ENCODE measurements around the gene PIAS3.
"Not testable (repeated sequence)": the region's sequence is repeated elsewhere in the genome, so short reads cannot be mapped to it uniquely, and the experiment has no call there.

The PIAS3 gene

DNA sequence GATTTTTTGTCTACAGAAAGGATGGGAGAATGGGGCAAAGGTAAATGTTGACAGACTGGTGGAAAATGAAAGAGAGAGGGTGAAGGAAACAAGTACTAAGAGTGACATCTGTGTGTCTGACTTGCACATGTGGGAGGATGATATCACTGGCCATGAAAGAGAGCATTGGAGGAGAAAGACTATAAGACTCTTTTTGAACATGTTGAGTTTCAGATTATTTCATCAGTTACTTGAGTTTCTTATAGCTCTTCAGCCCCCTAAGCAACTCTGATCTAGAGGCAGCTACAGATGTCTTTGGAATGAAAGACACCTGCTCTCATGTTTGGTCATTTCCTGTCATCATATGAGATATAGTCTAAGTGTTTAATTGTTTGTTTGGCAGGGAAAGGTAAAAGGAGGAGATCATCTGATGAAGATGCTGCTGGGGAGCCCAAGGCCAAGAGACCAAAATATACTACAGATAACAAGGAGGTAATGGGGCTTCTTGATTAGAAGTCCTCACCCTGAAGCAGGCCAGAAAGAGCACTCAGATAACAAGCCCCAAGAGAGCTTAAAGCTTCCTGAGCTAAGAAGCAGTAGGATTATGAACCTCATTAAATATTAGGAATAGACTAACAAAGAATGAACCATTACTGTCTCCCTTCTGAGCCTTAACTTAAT lies 30.4 kb downstream of the PIAS3 start:
- DNase-seq: no peak
- no peak overlapping the region for H3K4me3 ChIP-seq
- TF ChIP-seq, protein P1, sequence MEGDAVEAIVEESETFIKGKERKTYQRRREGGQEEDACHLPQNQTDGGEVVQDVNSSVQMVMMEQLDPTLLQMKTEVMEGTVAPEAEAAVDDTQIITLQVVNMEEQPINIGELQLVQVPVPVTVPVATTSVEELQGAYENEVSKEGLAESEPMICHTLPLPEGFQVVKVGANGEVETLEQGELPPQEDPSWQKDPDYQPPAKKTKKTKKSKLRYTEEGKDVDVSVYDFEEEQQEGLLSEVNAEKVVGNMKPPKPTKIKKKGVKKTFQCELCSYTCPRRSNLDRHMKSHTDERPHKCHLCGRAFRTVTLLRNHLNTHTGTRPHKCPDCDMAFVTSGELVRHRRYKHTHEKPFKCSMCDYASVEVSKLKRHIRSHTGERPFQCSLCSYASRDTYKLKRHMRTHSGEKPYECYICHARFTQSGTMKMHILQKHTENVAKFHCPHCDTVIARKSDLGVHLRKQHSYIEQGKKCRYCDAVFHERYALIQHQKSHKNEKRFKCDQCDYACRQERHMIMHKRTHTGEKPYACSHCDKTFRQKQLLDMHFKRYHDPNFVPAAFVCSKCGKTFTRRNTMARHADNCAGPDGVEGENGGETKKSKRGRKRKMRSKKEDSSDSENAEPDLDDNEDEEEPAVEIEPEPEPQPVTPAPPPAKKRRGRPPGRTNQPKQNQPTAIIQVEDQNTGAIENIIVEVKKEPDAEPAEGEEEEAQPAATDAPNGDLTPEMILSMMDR (IDR thresholded peaks at IDR 0.05): no peak
- intact Hi-C loops (cut with DNase I; ENCODE audit: low total_unique reads): no loop called here
- no peaks in the 10 kb centered on the region for H3K27me3 ChIP-seq
- peaks cover 0 to 14% (median 11%) of the 10 kb centered on the region in 4 donors for H3K4me1 ChIP-seq
- H3K9me3 ChIP-seq: no peaks in the 10 kb centered on the region
- H3K27ac ChIP-seq: no peak overlapping the region
- H3K36me3 ChIP-seq: peaks cover 60 to 80% (median 72%) of the 10 kb centered on the region in 3 donors

DNA sequence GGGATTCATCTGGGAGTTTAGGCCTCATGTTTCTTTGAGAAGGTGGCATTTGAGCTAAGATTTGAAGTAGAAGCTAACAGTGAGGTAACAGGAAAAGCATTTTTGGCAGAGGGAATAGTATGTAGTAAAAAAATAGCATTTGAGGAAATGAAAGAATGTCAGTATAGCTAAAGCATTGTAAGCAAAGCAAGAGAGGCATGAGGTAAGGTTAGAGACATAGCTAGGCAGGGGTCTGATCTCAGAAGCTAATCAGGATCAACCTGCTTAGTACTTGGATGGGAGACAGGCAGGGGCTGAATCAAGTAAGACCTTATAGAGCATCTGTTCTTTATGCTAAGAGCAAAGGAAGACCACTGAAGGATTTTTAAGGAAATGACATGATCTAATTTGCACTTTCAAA lies 30.9 kb downstream of the PIAS3 start:
- Histone ChIP-seq H3K27ac (no peak overlapping the region), H3K4me3 (no peak overlapping the region), H3K9me3 (no peaks in the 10 kb centered on the region), H3K4me1 (peaks cover 0 to 14% (median 11%) of the 10 kb centered on the region in 4 donors), H3K27me3 (no peaks in the 10 kb centered on the region), H3K36me3 (peaks cover 55 to 75% (median 67%) of the 10 kb centered on the region in 3 donors)
- DNase-seq: no peak
- intact Hi-C loops (cut with DNase I; ENCODE audit: low total_unique reads): no loop called here
- TF ChIP-seq, protein P1 (IDR thresholded peaks at IDR 0.05): no peak

- no peaks in the 10 kb centered on the region for H3K27me3 ChIP-seq
- H3K9me3 ChIP-seq: no peaks in the 10 kb centered on the region
- TF ChIP-seq, protein P1 (IDR thresholded peaks at IDR 0.05): no peak
- no peak overlapping the region for H3K4me3 ChIP-seq
- DNase-seq: no peak
- H3K36me3 ChIP-seq: peaks cover 46 to 56% (median 48%) of the 10 kb centered on the region in 3 donors
- peaks cover 0 to 17% (median 12%) of the 10 kb centered on the region in 4 donors for H3K4me1 ChIP-seq
- intact Hi-C loops (cut with DNase I; ENCODE audit: low total_unique reads): no loop called here
- no peak overlapping the region for H3K27ac ChIP-seq
Observed at GRCh38 chr1:145826030-145826429, 32.9 kb downstream of the PIAS3 start.

DNA sequence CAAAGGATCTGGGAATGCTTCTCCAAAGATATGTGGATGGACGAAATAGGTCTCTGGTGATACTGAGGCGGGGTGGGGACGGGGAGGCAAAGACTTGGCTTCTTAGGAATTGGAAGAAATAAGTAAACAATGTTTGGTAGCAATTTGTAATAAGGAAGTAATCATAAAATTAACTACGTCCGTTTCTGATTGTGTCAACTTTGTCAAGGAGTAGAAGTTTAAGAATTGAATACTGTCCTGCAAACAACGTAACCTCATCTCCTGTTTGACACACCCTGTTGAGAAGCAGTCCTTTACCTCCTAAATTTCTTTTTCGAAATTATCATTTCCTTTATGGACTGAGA lies 34.4 kb downstream of the PIAS3 start:
- peaks cover 0 to 17% (median 12%) of the 10 kb centered on the region in 4 donors for H3K4me1 ChIP-seq
- no peaks in the 10 kb centered on the region for H3K27me3 ChIP-seq
- peak overlapping the region; percentile 65 to 88 for H3K4me3 ChIP-seq
- H3K9me3 ChIP-seq: no peaks in the 10 kb centered on the region
- intact Hi-C loops (cut with DNase I; ENCODE audit: low total_unique reads): no loop called here
- TF ChIP-seq, protein P1 (IDR thresholded peaks at IDR 0.05): no peak
- H3K36me3 ChIP-seq: peaks cover 31 to 40% (median 33%) of the 10 kb centered on the region in 3 donors
- no peak for DNase-seq
- H3K27ac ChIP-seq: peak overlapping the region; percentile 84 to 88

DNA sequence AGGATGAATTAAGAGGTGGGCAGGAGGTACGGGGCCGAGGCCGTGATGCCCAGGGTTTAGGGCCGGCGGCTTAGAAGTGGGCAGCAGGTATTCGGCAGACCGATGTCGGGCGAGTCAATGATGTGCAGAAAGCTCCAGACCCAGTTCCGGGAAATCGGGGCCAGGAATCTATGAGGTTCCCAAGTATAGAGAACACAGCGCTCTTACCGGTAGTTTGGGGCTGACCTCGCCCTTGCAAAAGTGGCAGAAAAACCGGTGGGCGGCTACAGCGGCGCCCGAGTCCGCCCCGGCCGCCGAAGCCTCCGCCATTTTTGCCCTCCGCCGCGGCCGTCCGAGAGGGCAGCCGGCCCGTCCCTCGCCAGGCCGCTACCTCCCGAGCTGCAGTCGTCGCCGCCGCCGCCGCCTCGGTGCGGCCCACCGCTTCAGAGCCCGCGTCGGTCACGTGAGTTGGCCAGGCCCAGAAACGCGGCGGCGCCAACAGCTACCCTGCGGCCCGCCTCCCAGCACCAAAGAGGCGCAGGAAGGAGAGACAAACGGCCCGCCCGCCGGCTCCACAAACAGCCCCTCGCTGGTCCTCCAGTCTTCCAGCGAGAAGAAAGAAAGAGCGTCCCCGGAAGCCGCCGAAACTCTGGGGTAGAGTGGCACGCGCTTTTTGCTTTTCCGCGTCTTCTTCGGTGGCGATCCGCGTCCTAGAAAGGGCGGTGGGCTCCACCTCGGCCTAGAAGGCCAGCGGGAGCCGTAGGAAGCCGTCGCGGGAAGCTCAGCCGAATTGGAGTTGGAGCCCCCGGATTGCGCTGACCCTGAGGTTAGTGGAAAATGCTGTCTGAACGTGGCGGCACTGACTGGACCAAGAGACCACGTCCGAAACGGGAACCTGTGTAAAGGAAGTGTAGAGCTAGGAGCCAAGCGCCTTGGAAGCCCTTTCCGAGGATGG lies 35.0 kb downstream of the PIAS3 start, which contains the start of the genes POLR3C and RNF115:
POLR3C (plus strand) TSS at position 636 of the 934 bp plus-strand sequence. CDS start 1,577 bp downstream, outside the sequence.
RNF115 (minus strand) TSS at position 531 of the 934 bp plus-strand sequence; CDS start at position 309, 222 bp downstream.
- peak; percentile 94 to 96 for DNase-seq
- H3K4me3 ChIP-seq: peak within 1 kb of the TSS; percentile 65 to 88
- no peaks in the 10 kb centered on the region for H3K9me3 ChIP-seq
- TF ChIP-seq, protein P1 (IDR thresholded peaks at IDR 0.05): no peak
- peaks cover 24 to 34% (median 26%) of the 10 kb centered on the region in 3 donors for H3K36me3 ChIP-seq
- peak within 1 kb of the TSS; percentile 84 to 88 for H3K27ac ChIP-seq
- H3K27me3 ChIP-seq: no peaks in the 10 kb centered on the region
- intact Hi-C loops (cut with DNase I; ENCODE audit: low total_unique reads): no loop called here
- peaks cover 0 to 17% (median 12%) of the 10 kb centered on the region in 4 donors for H3K4me1 ChIP-seq

DNA sequence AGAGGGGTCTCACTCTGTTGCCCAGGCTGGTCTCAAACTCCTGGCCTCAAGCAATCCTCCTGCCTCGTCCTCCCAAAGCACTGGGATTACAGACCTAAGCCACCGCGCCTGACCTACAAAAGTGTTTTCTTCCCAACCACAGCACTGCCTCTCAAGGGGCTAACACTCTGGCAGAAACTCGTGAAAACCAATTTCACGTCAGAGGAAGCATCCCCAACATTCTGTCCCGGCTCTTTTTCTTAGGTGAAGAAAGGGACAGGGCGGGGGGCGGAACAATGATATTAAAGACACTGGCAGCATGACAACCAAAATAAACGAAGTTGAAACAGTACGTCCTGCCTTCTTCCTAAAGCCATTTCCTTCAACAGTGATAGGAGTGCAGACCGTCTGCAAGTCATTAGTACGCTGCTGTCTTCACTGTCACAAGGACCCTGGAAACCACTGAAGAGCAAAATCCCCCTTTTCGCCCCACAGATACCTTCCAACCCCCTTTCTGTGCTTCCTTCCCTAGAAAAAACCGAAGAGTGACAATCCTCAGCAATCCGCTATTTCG lies 36.0 kb downstream of the PIAS3 start:
- H3K4me3 ChIP-seq: peak overlapping the region; percentile 65 to 88
- H3K27me3 ChIP-seq; H3K9me3 ChIP-seq; intact Hi-C loops (cut with DNase I; ENCODE audit: low total_unique reads); DNase-seq: not testable (repeated sequence)
- H3K27ac ChIP-seq: peak overlapping the region in 1 of 2 donors; percentile 84
- H3K36me3 ChIP-seq: peaks cover 16 to 24% (median 17%) of the 10 kb centered on the region in 3 donors
- H3K4me1 ChIP-seq: peaks cover 0 to 17% (median 12%) of the 10 kb centered on the region in 4 donors

GRCh38 chr1:145818095-145818494 lies 40.8 kb downstream of the PIAS3 start:
- not testable (repeated sequence) for H3K27ac ChIP-seq

More at GRCh38 chr1:145818095-145818494, 40.8 kb downstream of the PIAS3 start:
- H3K4me3 ChIP-seq; H3K36me3 ChIP-seq; H3K4me1 ChIP-seq; H3K27me3 ChIP-seq; H3K9me3 ChIP-seq; DNase-seq; intact Hi-C loops (cut with DNase I; ENCODE audit: low total_unique reads): not testable (repeated sequence)

Measured in tibial artery (tissue), 4 donors.